ENCODE results near the gene ITGA6.

The ITGA6 gene

DNA sequence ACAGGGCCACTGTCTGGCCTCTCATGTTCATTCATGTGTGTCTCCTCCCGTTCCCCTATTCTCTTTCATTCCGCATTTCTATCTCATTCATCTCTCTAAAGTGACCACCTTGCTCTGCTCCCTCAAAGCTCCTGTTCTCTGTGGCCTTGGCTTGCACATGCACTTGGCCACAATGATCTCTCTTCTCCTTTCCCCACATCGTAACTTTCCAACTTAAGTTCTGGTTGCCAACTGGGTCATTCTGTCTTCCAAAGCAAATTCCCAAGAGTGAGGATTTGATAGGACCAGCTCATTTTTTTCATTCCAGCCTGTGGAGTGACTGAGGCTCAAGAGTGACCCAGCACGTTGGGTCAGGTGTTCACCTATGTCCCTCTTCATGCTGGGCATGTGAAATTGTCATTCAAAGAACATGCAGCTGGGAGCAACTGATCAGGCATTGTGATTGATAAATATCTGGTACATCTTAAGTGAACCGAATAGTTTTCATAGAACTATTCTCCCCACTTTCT lies 14.3 kb upstream of the ITGA6 start:
- in situ Hi-C loops (cut with MboI; ENCODE audit: low pct_unique_long_range_greater_than_20kb, low sequenced_read_pairs, unreplicated experiment): no loop called here
- no peak for DNase-seq (ENCODE audit: low spot score)
- TF ChIP-seq, protein P1, sequence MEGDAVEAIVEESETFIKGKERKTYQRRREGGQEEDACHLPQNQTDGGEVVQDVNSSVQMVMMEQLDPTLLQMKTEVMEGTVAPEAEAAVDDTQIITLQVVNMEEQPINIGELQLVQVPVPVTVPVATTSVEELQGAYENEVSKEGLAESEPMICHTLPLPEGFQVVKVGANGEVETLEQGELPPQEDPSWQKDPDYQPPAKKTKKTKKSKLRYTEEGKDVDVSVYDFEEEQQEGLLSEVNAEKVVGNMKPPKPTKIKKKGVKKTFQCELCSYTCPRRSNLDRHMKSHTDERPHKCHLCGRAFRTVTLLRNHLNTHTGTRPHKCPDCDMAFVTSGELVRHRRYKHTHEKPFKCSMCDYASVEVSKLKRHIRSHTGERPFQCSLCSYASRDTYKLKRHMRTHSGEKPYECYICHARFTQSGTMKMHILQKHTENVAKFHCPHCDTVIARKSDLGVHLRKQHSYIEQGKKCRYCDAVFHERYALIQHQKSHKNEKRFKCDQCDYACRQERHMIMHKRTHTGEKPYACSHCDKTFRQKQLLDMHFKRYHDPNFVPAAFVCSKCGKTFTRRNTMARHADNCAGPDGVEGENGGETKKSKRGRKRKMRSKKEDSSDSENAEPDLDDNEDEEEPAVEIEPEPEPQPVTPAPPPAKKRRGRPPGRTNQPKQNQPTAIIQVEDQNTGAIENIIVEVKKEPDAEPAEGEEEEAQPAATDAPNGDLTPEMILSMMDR (IDR thresholded peaks at IDR 0.05; ENCODE audit: extremely low read depth, insufficient read depth, missing control alignments): no peak

DNA sequence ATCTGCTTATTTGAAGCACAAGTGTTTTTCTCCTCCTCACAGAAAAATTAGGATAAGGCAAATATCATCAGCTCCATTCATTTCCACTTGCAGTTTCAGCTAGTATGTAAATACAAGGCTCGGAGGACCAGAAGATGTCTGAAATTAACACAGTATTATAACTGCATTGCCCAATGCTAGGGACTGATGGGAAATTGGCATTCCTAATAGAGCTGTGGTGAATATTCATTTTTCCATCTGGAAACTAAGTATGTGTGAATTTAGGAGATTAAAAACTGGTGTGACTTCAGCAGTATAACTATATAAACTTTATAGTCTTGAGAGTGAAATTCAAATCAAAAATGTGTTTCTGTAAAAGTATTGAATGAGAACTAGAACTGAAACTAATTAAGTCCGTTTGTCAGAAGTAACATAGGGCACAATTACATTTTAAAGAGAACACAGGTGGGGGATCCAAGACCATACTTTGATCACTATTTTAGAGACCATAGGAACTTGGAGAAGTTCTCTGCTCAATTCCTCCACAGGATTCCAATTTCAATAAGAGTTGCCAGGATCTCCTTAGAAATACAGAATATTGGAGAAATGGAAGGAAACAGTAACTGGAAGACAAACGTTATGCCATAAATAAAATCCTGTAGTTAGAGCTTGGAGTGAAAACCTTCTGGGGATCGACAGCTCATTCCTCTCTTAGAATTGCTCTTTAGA lies 12.1 kb upstream of the ITGA6 start:
- in situ Hi-C loops (cut with MboI; ENCODE audit: low pct_unique_long_range_greater_than_20kb, low sequenced_read_pairs, unreplicated experiment): no loop called here
- TF ChIP-seq, protein P1 (IDR thresholded peaks at IDR 0.05; ENCODE audit: extremely low read depth, insufficient read depth, missing control alignments): no peak
- DNase-seq (ENCODE audit: low spot score): no peak

DNA sequence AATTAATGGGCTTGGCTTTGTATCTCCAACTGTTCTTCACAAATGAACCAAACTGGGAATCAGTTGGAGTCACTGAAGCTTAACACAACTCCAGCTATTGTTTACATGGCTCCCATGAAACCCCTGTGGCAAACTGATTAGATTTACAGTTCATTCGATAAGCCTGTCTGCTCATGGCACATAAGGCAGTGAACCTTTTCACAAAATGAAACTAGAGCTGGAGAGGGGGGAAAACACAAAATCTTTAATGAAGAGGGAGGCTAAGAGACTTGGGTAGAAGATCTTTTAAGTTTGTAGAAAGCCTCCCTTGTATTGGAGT lies 11.6 kb upstream of the ITGA6 start:
- DNase-seq (ENCODE audit: low spot score): no peak
- in situ Hi-C loops (cut with MboI; ENCODE audit: low pct_unique_long_range_greater_than_20kb, low sequenced_read_pairs, unreplicated experiment): no loop called here
- TF ChIP-seq, protein P1 (IDR thresholded peaks at IDR 0.05; ENCODE audit: extremely low read depth, insufficient read depth, missing control alignments): no peak

DNA sequence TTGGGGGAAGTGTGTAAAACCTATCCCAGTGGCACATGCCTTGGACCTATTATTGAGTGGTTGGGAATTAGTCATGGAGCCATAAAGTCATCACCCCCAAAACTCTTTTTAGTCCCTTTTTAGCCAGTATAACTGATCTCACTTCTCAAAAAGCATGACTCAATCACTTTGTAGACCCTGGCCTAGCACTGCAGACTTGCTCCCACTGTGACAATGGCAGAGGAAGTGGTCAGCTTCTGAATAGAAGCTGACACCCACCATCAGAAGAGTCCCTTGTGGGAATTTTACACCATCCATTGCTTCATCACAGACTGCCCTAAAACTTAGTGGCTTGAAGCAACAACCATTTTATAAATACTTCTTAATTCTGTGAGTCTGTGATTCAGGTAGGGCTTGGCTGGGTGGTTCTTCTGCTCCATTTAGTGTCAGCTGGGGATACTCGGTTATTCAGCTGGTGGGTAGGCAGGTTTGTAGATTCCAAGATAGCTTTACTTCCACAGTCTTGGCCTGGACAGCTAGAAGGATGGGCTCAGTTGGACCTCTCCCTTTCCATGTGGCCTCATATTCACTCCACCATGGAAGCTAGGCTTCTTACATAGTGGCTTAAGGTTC lies 10.8 kb upstream of the ITGA6 start:
- in situ Hi-C loops (cut with MboI; ENCODE audit: low pct_unique_long_range_greater_than_20kb, low sequenced_read_pairs, unreplicated experiment): no loop called here
- TF ChIP-seq, protein P1 (IDR thresholded peaks at IDR 0.05; ENCODE audit: extremely low read depth, insufficient read depth, missing control alignments): no peak
- DNase-seq (ENCODE audit: low spot score): no peak

DNA sequence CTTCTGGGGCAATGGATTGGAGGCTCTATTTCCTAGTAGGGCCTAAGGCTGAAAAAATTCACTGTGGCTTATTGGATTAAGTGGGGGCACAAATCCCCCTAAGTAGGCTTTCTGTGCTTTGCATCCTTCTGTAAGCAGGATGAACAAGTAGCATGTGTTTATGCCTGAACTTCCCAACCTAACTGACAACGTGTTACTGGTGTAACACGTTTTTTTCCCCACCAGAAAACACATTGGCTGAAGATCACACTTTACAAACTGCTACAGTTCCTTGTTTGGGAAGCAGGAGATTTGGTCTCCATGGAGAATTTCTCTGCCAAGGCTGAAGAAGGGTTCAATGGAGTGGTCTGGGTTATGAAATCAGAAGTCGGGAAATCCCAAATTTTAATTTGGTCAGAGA lies 7.2 kb upstream of the ITGA6 start:
- in situ Hi-C loops (cut with MboI; ENCODE audit: low pct_unique_long_range_greater_than_20kb, low sequenced_read_pairs, unreplicated experiment): no loop called here
- DNase-seq (ENCODE audit: low spot score): no peak
- TF ChIP-seq, protein P1 (IDR thresholded peaks at IDR 0.05; ENCODE audit: extremely low read depth, insufficient read depth, missing control alignments): no peak

DNA sequence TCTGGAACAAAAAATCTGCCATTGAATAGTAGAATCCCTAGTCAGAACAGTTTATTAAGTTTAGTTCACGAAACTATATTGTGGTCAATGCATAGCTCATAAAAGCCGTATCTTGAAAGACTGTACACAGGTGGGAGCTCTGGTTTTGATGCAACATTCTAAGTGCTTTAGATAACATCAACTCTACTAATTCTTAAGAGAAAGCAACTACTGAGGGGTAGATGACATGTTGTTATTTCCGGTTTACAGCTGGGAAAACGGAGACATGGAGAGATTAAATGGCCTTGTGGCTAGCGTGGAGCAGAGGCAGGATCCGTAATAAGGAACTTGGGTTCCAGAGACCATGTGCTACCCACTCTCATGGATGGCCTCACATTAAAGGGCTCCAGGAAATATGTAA lies 4.2 kb upstream of the ITGA6 start:
- in situ Hi-C loops (cut with MboI; ENCODE audit: low pct_unique_long_range_greater_than_20kb, low sequenced_read_pairs, unreplicated experiment): no loop called here
- TF ChIP-seq, protein P1 (IDR thresholded peaks at IDR 0.05; ENCODE audit: extremely low read depth, insufficient read depth, missing control alignments): no peak
- DNase-seq (ENCODE audit: low spot score): no peak
